Left renal cortex interstitium (tissue), 4 donors: ENCODE results near the gene CLDN3. TPM values are rescaled to one million over a fixed set of nuclear protein-coding genes. Genes with fewer than 3 reads are reported as not detected.
"Not testable (repeated sequence)": the region's sequence is repeated elsewhere in the genome, so short reads cannot be mapped to it uniquely, and the experiment has no call there.

Experiments
- DNase-seq, 4 donors: peaks; one replicate each; pipeline ENCODE4 v3.0.0-alpha.2; 2013; ENCODE audit warnings: low read depth in 4 of 4, low spot score in 2 of 4, missing footprints in 1 of 4
- polyA plus RNA-seq, 4 donors: library from polyadenylated mRNA; unstranded; fragments of 120-200 nt; gene quantifications; one replicate each; pipeline ENCODE4 v1.2.1, GENCODE V29; 2013; ENCODE audit not compliant: insufficient read length in 4 of 4

Gene CLDN3
- polyA plus RNA-seq, 4 donors, result 33.7 to 77.8 (median 56.5) TPM

DNA sequence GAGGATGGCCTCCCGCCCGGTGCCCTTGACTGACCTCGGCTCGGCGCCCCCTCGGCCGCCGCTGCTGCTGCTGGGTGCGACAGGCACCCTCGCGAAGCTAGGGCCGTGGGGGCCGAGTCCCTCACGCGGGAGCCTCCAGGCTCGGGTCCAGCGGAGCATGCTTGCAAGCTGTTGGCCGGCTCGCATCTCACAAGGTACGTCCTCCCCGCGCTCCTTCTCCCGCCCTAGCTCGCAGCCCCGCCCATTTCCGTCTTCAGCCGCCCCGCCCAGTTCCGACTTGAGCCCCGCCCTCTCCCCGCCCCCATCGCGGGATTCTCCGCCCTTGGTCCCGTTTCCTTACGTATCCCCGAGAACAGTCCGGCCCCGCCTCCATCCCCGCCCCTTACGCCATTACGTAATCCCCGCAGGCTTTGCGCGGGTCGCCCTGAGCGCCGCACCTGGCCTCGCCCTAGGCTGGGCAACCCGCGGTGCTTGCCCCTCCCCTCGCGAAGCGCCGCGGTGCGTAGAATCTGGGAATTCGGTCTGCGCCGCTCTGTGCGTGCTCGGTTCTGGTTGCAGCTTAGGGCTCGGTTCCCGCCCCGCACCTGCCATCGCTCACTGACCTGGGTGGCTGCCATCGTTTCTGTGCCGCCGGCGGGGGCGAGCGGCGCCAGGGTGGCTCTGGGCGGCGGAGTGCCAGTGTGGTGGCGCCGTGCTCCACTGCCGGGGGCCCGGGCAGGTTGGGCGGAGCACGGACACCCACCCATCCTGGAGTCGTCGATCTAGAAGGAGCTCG, 31.3 kb downstream of the CLDN3 start, which contains the start of gene ABHD11:
ABHD11 (minus strand) TSS at position 191 of the 775 bp plus-strand sequence; CDS start at position 159, 32 bp downstream.
- DNase-seq, result peak in 3 of 4 donors; percentile 89 to 93 (median 93)

GRCh38 chr7:73738220-73738611, 31.9 kb downstream of the CLDN3 start:
- no peak for DNase-seq

DNA sequence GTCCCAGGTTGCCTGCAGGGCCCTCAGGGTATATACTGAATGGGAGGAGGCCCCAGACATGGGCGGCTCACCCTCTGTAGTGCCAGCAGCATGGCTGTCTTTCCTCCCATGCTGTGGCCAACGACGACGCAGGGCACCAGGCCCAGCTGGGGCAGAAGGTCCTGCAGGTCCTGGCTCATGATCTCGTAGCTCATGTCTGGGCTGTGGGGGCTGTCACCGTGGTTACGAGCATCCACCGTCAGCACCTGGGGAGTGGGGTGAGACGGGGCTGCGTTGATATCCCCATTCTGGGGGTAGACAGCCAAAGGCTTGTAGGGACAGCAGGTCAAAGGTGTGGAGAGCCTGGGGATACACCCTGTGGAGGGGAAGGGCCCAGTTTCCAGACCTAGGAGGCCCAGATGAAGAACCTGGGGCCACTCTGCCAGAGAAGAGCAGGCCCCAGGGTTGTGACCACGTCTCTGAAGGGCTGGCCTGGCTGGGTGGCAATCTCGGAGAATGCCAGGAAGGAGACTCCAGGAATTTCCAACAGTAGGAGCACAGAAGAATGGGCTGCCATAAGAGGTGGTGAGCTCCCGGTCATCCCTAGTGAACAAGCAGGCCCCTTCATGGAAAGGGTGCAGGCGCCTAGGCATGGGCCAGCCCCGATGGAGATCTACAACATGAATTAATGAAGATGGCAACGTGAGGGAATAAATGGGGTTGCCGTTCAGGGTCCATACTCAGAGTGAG, 32.4 kb downstream of the CLDN3 start:
- DNase-seq, result no peak

GRCh38 chr7:73736885-73737284, 33.2 kb downstream of the CLDN3 start:
- no peak for DNase-seq

- no peak for DNase-seq
These were observed 34.6 kb downstream of the CLDN3 start for GRCh38 chr7:73735528-73735905.

DNA sequence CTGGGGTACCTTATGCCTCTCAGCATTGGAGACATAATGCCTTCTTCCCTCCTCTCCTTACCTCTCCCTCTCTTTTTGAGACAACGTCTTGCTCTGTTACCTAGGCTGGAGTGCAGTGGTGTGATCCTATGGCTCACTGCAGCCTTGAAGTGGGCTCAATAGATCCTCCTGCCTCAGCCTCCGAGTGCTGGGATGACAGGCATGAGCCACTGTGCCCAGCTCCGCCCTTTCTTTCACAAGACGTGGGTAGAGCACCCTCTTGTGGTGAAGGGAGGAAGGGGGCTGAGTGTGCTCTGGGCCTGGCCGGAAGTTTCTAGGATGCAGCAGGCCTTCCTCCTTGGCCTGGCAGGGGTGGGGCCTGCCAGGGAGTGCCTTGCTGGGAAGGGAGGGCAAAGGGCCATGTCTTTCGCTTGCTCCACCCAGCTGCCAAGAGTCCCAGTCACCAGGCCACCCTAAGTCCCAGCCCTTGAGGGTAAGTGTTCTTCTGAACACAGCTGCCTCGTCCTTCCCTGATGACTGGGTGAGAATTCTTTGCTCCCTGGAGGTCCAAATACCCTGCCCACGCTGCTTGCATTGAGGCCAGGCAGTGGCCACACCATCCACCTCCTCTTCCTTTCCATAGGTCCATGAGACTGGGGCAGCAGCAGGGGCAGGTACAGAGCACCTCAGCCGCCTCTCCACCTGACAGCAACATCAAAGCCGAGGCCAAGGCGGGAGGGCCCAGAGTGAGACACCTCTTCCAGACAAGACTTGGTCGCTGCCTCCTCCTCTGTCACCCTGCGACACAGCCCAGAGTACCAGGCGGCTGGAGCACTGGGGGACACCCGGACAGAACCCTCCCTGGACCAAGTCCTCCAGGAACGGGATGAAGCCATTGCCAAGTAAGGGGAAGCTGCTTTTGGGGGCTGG, 35.2 kb downstream of the CLDN3 start:
- no peak for DNase-seq

DNA sequence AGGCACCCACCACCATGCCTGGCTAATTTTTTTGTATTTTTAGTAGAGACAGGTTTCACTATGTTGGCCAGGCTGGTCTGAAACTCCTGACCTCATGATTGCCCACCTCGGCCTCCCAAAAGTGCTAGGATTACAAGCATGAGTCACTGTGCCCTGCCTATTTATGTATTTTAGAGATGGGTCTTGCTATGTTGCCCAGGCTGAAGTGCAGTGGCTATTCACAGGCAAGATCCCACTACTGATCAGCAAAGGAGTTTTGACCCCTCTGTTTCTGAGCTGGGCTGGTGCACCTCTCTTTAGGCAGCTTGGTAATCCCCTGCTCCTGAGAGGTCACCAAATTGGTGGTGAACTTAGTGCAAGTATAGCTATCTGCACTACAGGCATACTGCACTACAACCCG, 37.7 kb downstream of the CLDN3 start:
- no peak for DNase-seq

GRCh38 chr7:73730485-73730884, 39.6 kb downstream of the CLDN3 start:
- DNase-seq, result no peak

- DNase-seq, result no peak
These were observed 41.5 kb downstream of the CLDN3 start for GRCh38 chr7:73728551-73728950.

GRCh38 chr7:73727952-73728351, 42.1 kb downstream of the CLDN3 start:
- DNase-seq, result no peak

GRCh38 chr7:73726083-73726466, 44.0 kb downstream of the CLDN3 start:
- no peak for DNase-seq

DNA sequence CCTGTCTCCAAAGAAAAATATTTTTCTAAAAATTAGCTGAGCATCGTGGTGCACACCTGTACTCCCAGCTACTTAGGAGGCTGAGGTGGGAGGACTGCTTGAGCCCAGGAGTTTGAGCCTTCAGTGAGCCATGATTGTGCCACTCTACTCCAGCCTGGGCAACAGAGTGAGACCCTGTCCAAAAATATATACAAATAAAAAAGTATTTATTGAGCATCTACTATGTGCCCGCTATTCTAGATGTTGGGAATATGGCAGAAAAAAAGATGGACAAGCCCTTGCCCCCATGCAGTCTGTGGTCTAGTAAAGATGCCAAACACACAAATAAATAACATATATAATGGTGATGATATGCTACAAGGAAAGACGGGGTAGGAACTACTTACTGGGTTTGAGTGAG, 46.3 kb downstream of the CLDN3 start:
- DNase-seq, result no peak

DNA sequence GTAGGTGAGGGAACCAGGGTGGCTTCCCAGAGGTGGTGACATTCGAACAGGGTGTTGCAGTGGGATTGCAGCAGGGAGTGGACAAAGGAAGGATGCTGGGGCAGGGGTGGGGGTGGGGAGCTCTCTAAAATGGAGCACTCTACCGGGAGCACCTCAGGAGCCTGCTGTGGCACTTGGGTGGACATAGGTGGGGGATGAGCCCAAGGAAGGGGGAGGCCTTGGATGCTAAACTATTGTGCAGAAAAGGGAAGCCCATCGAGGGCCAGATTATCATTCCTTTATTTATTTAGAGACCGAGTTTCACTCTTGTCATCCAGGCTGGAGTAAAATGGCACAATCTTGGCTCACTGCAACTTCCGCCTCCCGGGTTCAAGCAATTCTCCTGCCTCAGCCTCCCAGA, 47.3 kb downstream of the CLDN3 start:
- no peak for DNase-seq

DNA sequence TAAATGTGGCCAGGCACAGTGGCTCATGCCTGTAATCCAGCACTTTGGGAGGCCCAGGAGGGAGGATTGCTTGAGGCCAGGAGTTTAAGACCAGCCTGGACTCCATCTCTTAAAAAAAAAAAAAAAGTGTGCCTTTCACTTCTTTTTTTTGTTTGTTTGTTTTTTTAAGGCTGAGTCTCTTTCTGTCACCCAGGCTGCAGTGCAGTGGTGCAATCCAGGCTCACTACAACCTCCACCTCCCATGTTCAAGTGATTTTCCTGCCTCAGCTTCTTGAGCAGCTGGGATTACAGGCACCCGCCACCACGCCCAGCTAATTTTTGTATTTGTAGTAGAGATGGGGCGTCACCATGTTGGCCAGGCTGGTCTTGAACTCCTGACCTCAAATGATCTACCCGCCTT, 47.9 kb downstream of the CLDN3 start:
- not testable (repeated sequence) for DNase-seq

- DNase-seq, result no peak
These were observed 48.7 kb downstream of the CLDN3 start for GRCh38 chr7:73721377-73721817.

GRCh38 chr7:73720443-73720842, 49.6 kb downstream of the CLDN3 start:
- not testable (repeated sequence) for DNase-seq

- no peak for DNase-seq
These were observed 50.3 kb downstream of the CLDN3 start for GRCh38 chr7:73719806-73720169.
